HL-60 (cell line): ENCODE measurements around the gene IGSF8.

ENCODE experiments used
- DNase-seq, 2 experiments: peaks; one replicate each; pipeline ENCODE4 v3.0.0-alpha.2; 2010 to 2020; ENCODE audit warnings: low read depth in 1 of 2, low spot score in 1 of 2
- H3K27ac ChIP-seq: fragments of 250-450 bp; sonication (Bioruptor Pico); replicated peaks from 2 replicates; pipeline ENCODE4 v1.5.1; 2020; ENCODE audit warnings: mild to moderate bottlenecking, moderate library complexity
- H3K27me3 ChIP-seq: fragments of 250-450 bp; sonication (Bioruptor Pico); 2 replicates; pipeline ENCODE4 v1.5.1; 2021; ENCODE audit warnings: mild to moderate bottlenecking, moderate library complexity; ENCODE audit not compliant: insufficient read depth, poor library complexity, severe bottlenecking
- H3K4me3 ChIP-seq: replicated peaks from 2 replicates; pipeline ENCODE4 v1.5.1; 2011; ENCODE audit warnings: mild to moderate bottlenecking, control low read depth, low read length; ENCODE audit not compliant: insufficient read depth
- GABPA ChIP-seq: IDR thresholded peaks from 2 replicates; pipeline ENCODE4 v1.6.1; 2012; ENCODE audit warnings: low read depth
- POLR2AphosphoS5 ChIP-seq: IDR thresholded peaks from 2 replicates; pipeline ENCODE4 v1.6.1; 2012; ENCODE audit warnings: low read depth
- REST ChIP-seq: IDR thresholded peaks from 2 replicates; pipeline ENCODE4 v1.6.1; 2012; ENCODE audit warnings: low read depth; ENCODE audit not compliant: insufficient replicate concordance
- SPI1 ChIP-seq: IDR thresholded peaks from 2 replicates; pipeline ENCODE4 v1.6.1; 2012; ENCODE audit warnings: low read depth, mild to moderate bottlenecking, borderline replicate concordance
- TF ChIP-seq, protein P1 (sequence below): IDR thresholded peaks from one replicate; pipeline ENCODE4 v1.5.1; 2011; ENCODE audit warnings: low read length, control low read depth, inconsistent platforms; ENCODE audit not compliant: insufficient read depth

IGSF8 gene

GRCh38 chr1:160045653-160046052, 52.8 kb downstream of the IGSF8 start:
- Histone ChIP-seq H3K27me3 (peaks cover 2% of the 10 kb centered on the region), H3K27ac (no peak overlapping the region), H3K4me3 (no peak overlapping the region)
- DNase-seq = no peak
- TF ChIP-seq, protein P1, sequence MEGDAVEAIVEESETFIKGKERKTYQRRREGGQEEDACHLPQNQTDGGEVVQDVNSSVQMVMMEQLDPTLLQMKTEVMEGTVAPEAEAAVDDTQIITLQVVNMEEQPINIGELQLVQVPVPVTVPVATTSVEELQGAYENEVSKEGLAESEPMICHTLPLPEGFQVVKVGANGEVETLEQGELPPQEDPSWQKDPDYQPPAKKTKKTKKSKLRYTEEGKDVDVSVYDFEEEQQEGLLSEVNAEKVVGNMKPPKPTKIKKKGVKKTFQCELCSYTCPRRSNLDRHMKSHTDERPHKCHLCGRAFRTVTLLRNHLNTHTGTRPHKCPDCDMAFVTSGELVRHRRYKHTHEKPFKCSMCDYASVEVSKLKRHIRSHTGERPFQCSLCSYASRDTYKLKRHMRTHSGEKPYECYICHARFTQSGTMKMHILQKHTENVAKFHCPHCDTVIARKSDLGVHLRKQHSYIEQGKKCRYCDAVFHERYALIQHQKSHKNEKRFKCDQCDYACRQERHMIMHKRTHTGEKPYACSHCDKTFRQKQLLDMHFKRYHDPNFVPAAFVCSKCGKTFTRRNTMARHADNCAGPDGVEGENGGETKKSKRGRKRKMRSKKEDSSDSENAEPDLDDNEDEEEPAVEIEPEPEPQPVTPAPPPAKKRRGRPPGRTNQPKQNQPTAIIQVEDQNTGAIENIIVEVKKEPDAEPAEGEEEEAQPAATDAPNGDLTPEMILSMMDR = no peak
- TF ChIP-seq GABPA (no peak), REST (no peak), SPI1 (no peak)

DNA sequence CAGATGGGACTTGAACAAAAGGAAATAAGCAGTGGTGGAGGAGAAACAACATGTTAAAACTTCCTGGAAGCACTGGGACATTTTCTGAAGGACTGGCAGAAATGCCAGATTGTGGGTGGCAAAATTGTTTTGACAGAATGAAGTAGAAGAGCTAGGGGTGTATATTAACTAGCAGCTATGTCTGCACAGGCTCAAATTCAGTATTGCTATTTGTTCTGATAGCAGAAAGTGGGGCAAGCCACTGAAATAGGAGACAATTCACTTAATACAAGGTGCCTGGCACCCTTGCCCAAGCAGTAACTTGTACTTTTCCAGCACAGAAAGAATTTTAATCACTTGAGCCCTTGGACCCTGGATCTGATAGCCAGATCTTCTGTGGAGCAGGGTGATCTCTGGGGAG, 54.9 kb downstream of the IGSF8 start:
- Histone ChIP-seq H3K27me3 (peaks cover 2% of the 10 kb centered on the region), H3K27ac (no peak overlapping the region), H3K4me3 (no peak overlapping the region)
- TF ChIP-seq POLR2AphosphoS5 (no peak), GABPA (no peak)
- TF ChIP-seq, protein P1 = no peak
- no peak for DNase-seq
